IPS-18a (cell line): Measurements from ENCODE around the gene GDF10.

Experiments
- H3K27ac ChIP-seq: one replicate; pipeline ENCODE4 v1.5.1; 2013; ENCODE audit warnings: low read length
- H3K27me3 ChIP-seq: one replicate; pipeline ENCODE4 v1.6.1; 2013; ENCODE audit warnings: mild to moderate bottlenecking, low read length; ENCODE audit not compliant: control insufficient read depth, insufficient read depth
- H3K36me3 ChIP-seq: one replicate; pipeline ENCODE4 v1.6.1; 2013; ENCODE audit warnings: low read depth, low read length; ENCODE audit not compliant: control insufficient read depth
- H3K4me1 ChIP-seq: one replicate; pipeline ENCODE4 v1.6.1; 2013; ENCODE audit warnings: low read depth, low read length; ENCODE audit not compliant: control insufficient read depth
- H3K4me3 ChIP-seq: one replicate; pipeline ENCODE4 v1.5.1; 2013; ENCODE audit warnings: low read length
- H3K9ac ChIP-seq: one replicate; pipeline ENCODE4 v1.6.1; 2013; ENCODE audit warnings: mild to moderate bottlenecking, low read length, moderate library complexity
- H3K9me3 ChIP-seq: one replicate; pipeline ENCODE4 v1.6.1; 2013; ENCODE audit warnings: low read depth, low read length; ENCODE audit not compliant: control insufficient read depth

GDF10 gene

DNA sequence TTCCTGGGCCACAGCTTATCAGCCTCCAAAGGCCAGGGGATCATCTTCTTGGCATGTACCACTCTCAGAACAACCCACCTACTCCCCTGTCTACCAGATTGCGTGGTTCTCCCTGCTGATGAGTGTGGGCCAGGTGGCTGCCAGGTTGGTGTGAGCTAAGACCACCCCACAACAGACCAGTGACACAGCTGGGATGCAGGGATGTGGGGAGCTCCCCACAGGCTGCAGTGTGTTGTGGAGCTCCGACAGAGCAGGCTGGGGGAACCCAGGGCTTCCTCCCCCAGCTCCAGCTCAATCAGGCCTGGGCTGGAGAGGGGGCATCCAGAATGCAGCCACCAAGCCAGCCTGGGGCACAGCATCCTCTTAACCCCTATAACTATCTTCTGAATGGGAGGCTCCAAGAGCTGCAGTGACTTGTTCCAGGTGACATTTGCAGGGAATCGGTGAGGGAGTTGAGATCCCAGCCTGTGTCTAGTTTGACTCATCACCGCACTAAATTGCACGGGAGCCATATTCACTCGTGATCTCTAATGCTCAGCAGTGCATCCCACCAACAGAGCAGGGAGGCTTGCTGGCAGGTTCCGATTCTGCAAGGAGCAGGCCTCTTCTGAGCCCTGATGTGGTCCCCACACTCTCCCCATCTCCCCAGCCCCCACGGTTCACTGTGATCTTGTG, 21.7 kb downstream of the GDF10 start:
- Histone ChIP-seq H3K27me3 (no peaks in the 10 kb centered on the region), H3K9ac (no peak overlapping the region), H3K4me3 (no peak overlapping the region), H3K36me3 (no peaks in the 10 kb centered on the region), H3K4me1 (no peaks in the 10 kb centered on the region), H3K27ac (no peak overlapping the region), H3K9me3 (no peaks in the 10 kb centered on the region)

GRCh38 chr10:47322300-47323061, 22.5 kb downstream of the GDF10 start, which contains the start of gene GDF2:
GDF2 (plus strand) TSS chr10:47322454; CDS start chr10:47322669, 215 bp downstream.
- Histone ChIP-seq H3K27ac (no peak within 1 kb of the TSS), H3K9me3 (no peaks in the 10 kb centered on the region), H3K4me1 (no peaks in the 10 kb centered on the region), H3K27me3 (no peaks in the 10 kb centered on the region), H3K4me3 (no peak within 1 kb of the TSS), H3K9ac (no peak within 1 kb of the TSS), H3K36me3 (no peaks in the 10 kb centered on the region)

- Histone ChIP-seq H3K27me3 (no peaks in the 10 kb centered on the region), H3K9ac (no peak overlapping the region), H3K9me3 (no peaks in the 10 kb centered on the region), H3K27ac (no peak overlapping the region), H3K4me1 (no peaks in the 10 kb centered on the region), H3K36me3 (no peaks in the 10 kb centered on the region), H3K4me3 (no peak overlapping the region)
Measured at GRCh38 chr10:47323087-47323486, 23.1 kb downstream of the GDF10 start.

- no peaks in the 10 kb centered on the region for H3K36me3 ChIP-seq
- H3K4me1 ChIP-seq, result no peaks in the 10 kb centered on the region
- H3K4me3 ChIP-seq, result no peak overlapping the region
- H3K27me3 ChIP-seq, result no peaks in the 10 kb centered on the region
- H3K9me3 ChIP-seq, result no peaks in the 10 kb centered on the region
- no peak overlapping the region for H3K27ac ChIP-seq
- H3K9ac ChIP-seq, result no peak overlapping the region
Measured at GRCh38 chr10:47323636-47324296, 23.8 kb downstream of the GDF10 start.

DNA sequence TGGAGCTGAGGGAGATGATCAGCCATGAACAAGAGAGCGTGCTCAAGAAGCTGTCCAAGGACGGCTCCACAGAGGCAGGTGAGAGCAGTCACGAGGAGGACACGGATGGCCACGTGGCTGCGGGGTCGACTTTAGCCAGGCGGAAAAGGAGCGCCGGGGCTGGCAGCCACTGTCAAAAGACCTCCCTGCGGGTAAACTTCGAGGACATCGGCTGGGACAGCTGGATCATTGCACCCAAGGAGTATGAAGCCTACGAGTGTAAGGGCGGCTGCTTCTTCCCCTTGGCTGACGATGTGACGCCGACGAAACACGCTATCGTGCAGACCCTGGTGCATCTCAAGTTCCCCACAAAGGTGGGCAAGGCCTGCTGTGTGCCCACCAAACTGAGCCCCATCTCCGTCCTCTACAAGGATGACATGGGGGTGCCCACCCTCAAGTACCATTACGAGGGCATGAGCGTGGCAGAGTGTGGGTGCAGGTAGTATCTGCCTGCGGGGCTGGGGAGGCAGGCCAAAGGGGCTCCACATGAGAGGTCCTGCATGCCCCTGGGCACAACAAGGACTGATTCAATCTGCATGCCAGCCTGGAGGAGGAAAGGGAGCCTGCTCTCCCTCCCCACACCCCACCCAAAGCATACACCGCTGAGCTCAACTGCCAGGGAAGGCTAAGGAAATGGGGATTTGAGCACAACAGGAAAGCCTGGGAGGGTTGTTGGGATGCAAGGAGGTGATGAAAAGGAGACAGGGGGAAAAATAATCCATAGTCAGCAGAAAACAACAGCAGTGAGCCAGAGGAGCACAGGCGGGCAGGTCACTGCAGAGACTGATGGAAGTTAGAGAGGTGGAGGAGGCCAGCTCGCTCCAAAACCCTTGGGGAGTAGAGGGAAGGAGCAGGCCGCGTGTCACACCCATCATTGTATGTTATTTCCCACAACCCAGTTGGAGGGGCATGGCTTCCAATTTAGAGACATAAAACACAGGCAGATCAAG, 25.6 kb downstream of the GDF10 start:
- Histone ChIP-seq H3K36me3 (no peaks in the 10 kb centered on the region), H3K27ac (no peak overlapping the region), H3K27me3 (no peaks in the 10 kb centered on the region), H3K9ac (no peak overlapping the region), H3K4me1 (no peaks in the 10 kb centered on the region), H3K4me3 (no peak overlapping the region), H3K9me3 (no peaks in the 10 kb centered on the region)

- Histone ChIP-seq H3K9me3 (no peaks in the 10 kb centered on the region), H3K27me3 (no peaks in the 10 kb centered on the region), H3K9ac (no peak overlapping the region)
Measured at GRCh38 chr10:47326306-47326926, 26.4 kb downstream of the GDF10 start.

DNA sequence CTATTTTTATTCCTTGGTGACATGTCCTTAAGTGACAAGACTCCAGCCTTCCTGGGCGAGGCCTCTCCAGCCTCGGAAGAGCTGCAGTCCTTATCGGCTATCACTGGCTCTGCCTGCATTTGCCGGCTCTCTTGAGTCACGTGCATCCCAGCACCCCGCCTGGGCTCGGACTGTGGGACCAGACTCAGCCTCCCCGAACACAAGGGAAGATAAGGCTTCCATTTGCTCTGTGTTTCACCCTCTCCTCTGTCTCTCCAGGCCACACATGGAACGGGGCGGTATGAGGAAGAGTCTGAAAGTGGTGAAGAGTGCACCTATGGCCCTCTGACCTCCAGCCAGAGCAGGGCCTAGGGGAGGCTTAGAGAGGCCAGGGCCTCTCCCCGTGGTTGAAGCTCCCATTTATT, 26.9 kb downstream of the GDF10 start:
- H3K4me3 ChIP-seq, result no peak overlapping the region
- H3K36me3 ChIP-seq, result no peaks in the 10 kb centered on the region
- H3K27ac ChIP-seq, result no peak overlapping the region
- no peak overlapping the region for H3K9ac ChIP-seq
- H3K27me3 ChIP-seq, result no peaks in the 10 kb centered on the region
- H3K4me1 ChIP-seq, result no peaks in the 10 kb centered on the region
- H3K9me3 ChIP-seq, result no peaks in the 10 kb centered on the region

More at GRCh38 chr10:47326306-47326926, 26.4 kb downstream of the GDF10 start:
- H3K4me1 ChIP-seq, result no peaks in the 10 kb centered on the region
- no peak overlapping the region for H3K4me3 ChIP-seq
- H3K27ac ChIP-seq, result no peak overlapping the region
- H3K36me3 ChIP-seq, result no peaks in the 10 kb centered on the region

GRCh38 chr10:47329855-47330254, 29.9 kb downstream of the GDF10 start:
- H3K27me3 ChIP-seq, result no peaks in the 10 kb centered on the region
- H3K4me1 ChIP-seq, result no peaks in the 10 kb centered on the region
- no peak overlapping the region for H3K27ac ChIP-seq
- H3K9ac ChIP-seq, result no peak overlapping the region
- H3K36me3 ChIP-seq, result no peaks in the 10 kb centered on the region
- no peak overlapping the region for H3K4me3 ChIP-seq
- H3K9me3 ChIP-seq, result no peaks in the 10 kb centered on the region

DNA sequence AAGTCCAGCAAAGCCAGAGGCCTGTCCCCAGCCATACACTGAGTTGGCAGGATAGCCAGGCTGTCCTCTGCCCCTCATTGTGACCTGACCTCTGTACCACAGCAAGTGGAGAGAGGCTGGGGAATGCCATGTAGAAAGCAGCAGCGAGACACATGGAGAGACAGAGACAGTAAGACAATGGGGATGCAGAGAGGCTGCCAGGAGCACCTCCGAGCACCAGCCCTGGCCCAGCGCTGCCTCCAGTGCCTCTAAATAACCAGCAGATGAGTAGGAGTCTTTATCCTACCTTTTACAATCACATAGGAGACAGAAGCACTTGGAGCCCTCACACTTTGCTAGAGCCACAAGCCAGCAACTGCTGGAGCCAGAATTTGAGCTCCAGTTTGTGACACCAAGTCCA, 30.4 kb downstream of the GDF10 start:
- no peak overlapping the region for H3K27ac ChIP-seq
- no peak overlapping the region for H3K9ac ChIP-seq
- no peak overlapping the region for H3K4me3 ChIP-seq
- H3K27me3 ChIP-seq, result no peaks in the 10 kb centered on the region
- H3K9me3 ChIP-seq, result no peaks in the 10 kb centered on the region
- H3K36me3 ChIP-seq, result no peaks in the 10 kb centered on the region
- H3K4me1 ChIP-seq, result no peaks in the 10 kb centered on the region

DNA sequence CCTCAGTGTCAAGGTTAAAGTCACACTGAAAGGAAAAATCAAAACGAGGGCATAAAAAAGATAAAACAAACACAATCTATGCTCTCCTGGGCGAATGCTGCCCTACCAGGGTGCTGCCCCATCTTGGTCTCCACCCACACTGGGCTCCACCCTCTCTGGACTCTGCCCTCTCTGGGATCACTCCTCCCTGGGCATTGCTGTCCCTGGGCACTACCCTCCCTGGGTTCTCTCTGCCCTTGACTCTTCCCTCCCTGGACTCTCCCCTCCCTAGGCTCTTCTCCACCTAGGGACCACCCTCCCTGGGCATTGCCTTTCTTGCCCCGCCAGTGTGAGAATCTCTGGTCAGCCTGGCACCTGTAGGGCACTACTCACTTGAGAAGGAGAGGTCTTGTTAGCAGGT, 30.8 kb downstream of the GDF10 start:
- H3K4me1 ChIP-seq, result no peaks in the 10 kb centered on the region
- no peaks in the 10 kb centered on the region for H3K9me3 ChIP-seq
- H3K9ac ChIP-seq, result no peak overlapping the region
- no peak overlapping the region for H3K27ac ChIP-seq
- H3K4me3 ChIP-seq, result no peak overlapping the region
- no peaks in the 10 kb centered on the region for H3K36me3 ChIP-seq
- no peaks in the 10 kb centered on the region for H3K27me3 ChIP-seq
